GM12891 (cell line): ENCODE measurements around the gene GNB5.
"Not testable (repeated sequence)": the region's sequence is repeated elsewhere in the genome, so short reads cannot be mapped to it uniquely, and the experiment has no call there.

ENCODE experiments used
- DNase-seq: peaks from one replicate; pipeline ENCODE4 v3.0.0; 2011; ENCODE audit warnings: low spot score; ENCODE audit not compliant: insufficient read length
- FAIRE-seq: peaks from 2 replicates; lab custom pipeline; 2011; peaks lifted over from hg19 to GRCh38; lab: Jason Lieb, UNC
- PAX5 ChIP-seq: IDR thresholded peaks from 2 replicates; pipeline ENCODE4 v1.6.1; 2011; ENCODE audit warnings: low read length, moderate library complexity, mild to moderate bottlenecking; ENCODE audit not compliant: insufficient read depth, severe bottlenecking
- POLR2A ChIP-seq: IDR thresholded peaks from 2 replicates; pipeline ENCODE4 v1.6.1; 2011; ENCODE audit warnings: low read depth, low read length, control low read depth
- POLR2AphosphoS5 ChIP-seq: IDR thresholded peaks from 2 replicates; pipeline ENCODE4 v1.6.1; 2011; ENCODE audit warnings: low read depth, low read length, control low read depth
- POU2F2 ChIP-seq: IDR thresholded peaks from 2 replicates; pipeline ENCODE4 v1.6.1; 2011; ENCODE audit warnings: low read depth, mild to moderate bottlenecking, control low read depth, low read length, moderate library complexity
- SPI1 ChIP-seq: IDR thresholded peaks from 2 replicates; pipeline ENCODE4 v1.6.1; 2011; ENCODE audit warnings: low read depth, low read length, control low read depth
- TAF1 ChIP-seq: IDR thresholded peaks from 2 replicates; pipeline ENCODE4 v1.6.1; 2011; ENCODE audit warnings: low read depth, low read length, control low read depth

Gene GNB5

DNA sequence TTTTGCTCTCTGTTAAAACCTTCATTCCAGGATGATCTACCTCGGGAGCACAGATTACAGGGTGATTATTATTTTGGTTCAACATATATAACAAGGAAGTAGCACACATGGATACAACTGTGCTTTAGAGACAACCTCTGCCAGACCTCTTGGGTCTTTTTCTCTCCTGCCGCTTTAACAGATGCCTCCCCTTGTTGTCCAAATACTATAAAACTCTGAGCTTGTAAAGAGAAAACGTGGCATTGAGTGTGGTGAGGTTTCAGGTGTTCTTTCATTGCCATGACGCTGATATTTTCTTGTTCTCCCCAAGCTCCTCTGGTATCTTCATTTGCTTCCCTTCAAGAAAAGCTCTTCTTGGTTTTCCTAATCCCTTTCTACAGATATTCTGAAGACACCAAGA lies 107.6 kb downstream of the GNB5 start:
- FAIRE-seq (no peak), DNase-seq (no peak)
- no peak for TF ChIP-seq POLR2AphosphoS5
- TF ChIP-seq PAX5, result no peak
- TF ChIP-seq SPI1, result no peak
- TF ChIP-seq POLR2A, result no peak
- TF ChIP-seq TAF1, result no peak
- no peak for TF ChIP-seq POU2F2

GRCh38 chr15:52083037-52083359 lies 108.2 kb downstream of the GNB5 start:
- not testable (repeated sequence) for FAIRE-seq

GRCh38 chr15:52082197-52083036 lies 108.8 kb downstream of the GNB5 start:
- TF ChIP-seq POLR2AphosphoS5 (no peak), POU2F2 (no peak), PAX5 (no peak), TAF1 (peak; percentile 35; the same call in 1 of the 2 replicates), POLR2A (no peak), SPI1 (peak; percentile 48; the same call in 1 of the 2 replicates)
- FAIRE-seq (peak; percentile 82), DNase-seq (peak; percentile 30)

More at GRCh38 chr15:52083037-52083359, 108.2 kb downstream of the GNB5 start:
- not testable (repeated sequence) for DNase-seq

DNA sequence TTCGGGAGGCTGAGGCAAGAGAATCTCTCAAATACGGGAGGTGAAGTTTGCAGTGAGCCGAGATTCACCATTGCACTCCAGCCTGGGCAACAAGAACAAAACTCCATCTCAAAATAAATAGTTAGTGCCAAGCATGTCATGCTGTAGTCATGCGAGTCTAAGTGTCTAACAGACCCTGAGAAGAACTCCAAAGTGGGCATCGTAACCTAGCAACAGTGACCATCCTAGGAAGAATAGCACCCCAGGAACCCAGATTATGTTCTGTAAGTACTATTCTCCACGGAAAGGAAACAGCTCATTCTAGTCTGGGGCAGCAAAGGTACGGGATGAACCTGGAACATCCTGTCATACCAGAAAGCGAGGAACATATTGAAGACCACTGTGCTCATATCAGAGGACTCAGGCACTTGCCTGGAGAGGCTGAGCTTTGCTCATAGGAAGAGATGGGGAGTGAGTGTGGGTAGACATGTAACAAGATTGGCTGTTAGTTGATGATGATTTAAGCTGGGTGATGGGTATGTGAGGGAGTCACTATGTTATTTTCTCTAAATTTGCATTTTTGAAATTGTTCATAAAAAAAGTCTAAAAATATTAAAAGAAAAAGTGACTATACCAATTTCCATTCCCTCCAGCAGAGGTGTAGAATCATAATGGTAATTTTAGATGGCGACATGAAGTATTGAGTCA lies 110.3 kb downstream of the GNB5 start:
- TF ChIP-seq POLR2AphosphoS5 (no peak), POLR2A (no peak), SPI1 (no peak), PAX5 (no peak), TAF1 (no peak)
- DNase-seq, result no peak
- FAIRE-seq, result no peak

DNA sequence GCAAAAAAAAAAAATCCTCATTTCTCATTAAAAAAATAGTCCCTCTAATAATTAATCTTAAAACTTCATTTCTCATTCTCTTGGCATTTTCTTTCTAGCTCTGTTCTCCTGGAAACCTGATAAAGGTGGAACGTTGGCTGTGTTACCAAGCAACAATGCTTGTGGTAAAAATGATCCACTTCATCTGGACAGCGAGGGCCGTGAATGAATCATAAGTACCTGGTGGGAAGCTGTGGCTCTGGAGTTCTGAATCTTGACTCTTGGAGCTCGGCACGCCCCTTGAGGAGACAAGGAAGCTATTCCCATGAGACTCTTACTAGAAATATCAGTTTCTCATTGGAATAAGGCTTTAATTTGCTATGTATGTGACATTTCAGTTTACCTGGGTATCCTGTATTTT lies 111.2 kb downstream of the GNB5 start:
- TF ChIP-seq TAF1 (no peak), POLR2AphosphoS5 (no peak), POLR2A (no peak), SPI1 (no peak), POU2F2 (no peak), PAX5 (no peak)
- DNase-seq (no peak), FAIRE-seq (no peak)

GRCh38 chr15:52078876-52079700 lies 112.1 kb downstream of the GNB5 start:
- DNase-seq, result peak; percentile 41
- TF ChIP-seq POLR2AphosphoS5 (no peak), TAF1 (no peak), POU2F2 (no peak), POLR2A (no peak), PAX5 (no peak), SPI1 (no peak)
- FAIRE-seq, result peak; percentile 76

- TF ChIP-seq POLR2AphosphoS5 (no peak), POLR2A (no peak), SPI1 (no peak), POU2F2 (no peak), TAF1 (no peak), PAX5 (no peak)
- DNase-seq (no peak), FAIRE-seq (no peak)
Observed at GRCh38 chr15:52078197-52078875, 112.9 kb downstream of the GNB5 start.

DNA sequence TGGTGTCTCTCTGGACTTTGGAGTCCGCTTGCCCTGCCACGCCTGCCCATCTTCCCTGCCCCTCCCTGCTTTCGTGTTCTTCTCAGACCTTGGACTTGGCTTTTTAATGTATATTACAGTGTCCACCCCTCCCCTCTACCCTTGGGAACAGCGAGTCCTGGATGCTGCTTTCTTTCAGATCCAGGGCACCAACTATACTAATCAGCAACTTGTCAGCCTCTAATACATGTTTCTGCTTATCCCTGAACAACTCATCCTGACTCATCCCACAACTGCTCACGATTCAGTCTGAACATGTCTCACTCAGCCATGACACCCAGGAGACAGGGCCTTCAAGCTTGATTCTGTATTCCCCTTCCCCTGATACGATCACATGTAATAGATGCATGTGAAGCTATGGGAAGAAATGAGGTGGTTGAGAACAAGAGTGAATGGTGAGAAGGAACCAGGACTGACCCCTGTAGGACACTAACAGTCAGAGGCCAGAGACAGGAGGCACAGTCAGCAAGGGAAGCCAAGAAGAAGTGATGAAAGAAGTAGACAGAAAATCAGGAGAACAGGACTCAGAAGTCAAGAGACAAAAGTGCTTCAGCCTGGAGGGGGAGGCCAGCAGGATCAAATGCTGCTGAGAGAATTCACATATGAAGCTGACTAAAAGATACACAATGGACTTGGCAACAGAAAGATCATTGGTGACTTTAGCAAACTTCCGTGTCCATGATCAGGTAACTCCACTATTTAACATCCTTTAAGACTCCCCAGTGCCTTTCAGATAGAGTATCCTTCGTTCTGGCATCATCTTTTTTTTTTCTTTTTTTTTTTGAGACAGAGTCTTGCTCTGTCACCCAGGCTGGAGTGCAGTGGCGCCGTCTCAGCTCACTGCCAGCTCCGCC lies 114.1 kb downstream of the GNB5 start:
- FAIRE-seq (peak; percentile 33), DNase-seq (no peak)
- TF ChIP-seq TAF1 (no peak), SPI1 (no peak), POLR2AphosphoS5 (no peak), POLR2A (no peak), PAX5 (no peak), POU2F2 (no peak)

DNA sequence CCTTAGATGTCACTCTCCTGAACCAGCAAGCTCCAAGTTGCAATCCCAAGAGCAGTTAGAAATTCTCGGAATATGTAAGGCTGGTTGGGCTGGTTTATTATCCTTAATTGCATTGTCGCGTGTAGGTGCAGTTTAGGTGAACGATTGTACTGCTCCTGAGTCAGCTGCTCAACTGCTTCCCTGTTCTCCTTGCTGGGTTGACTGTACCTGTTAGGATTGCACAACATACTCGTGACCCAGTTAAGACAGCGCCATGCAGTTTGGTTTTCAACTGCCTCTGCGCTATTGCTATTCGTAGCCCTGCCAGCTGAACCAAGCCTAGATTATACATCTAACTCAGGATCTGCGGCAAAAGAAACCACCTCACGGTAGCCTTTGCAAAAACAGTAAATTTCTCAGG lies 119.6 kb downstream of the GNB5 start:
- TF ChIP-seq POLR2AphosphoS5 (no peak), TAF1 (no peak), PAX5 (no peak), POU2F2 (no peak), POLR2A (no peak), SPI1 (no peak)
- no peak for DNase-seq
- no peak for FAIRE-seq
